ENCODE measurements around the gene TNN.

Gene TNN

GRCh38 chr1:175168782-175169181 is 101.1 kb downstream of the TNN start:
- TF ChIP-seq CEBPB (IDR thresholded peaks at IDR 0.05) (no peak), TEAD4 (IDR thresholded peaks at IDR 0.05) (no peak), ZBTB7A (IDR thresholded peaks at IDR 0.05; ENCODE audit: low read depth) (no peak), MAX (IDR thresholded peaks at IDR 0.05) (no peak), TAF1 (IDR thresholded peaks at IDR 0.05; ENCODE audit: low read depth) (no peak), TCF12 (IDR thresholded peaks at IDR 0.05; ENCODE audit: low read depth) (no peak)

- TF ChIP-seq TAF1 (IDR thresholded peaks at IDR 0.05; ENCODE audit: low read depth), result no peak
- no peak for TF ChIP-seq RAD21 (IDR thresholded peaks at IDR 0.05; ENCODE audit: low read depth)
- no peak for TF ChIP-seq EP300 (IDR thresholded peaks at IDR 0.05; ENCODE audit: borderline replicate concordance)
- no peak for TF ChIP-seq YY1 (IDR thresholded peaks at IDR 0.05; ENCODE audit: low read depth)
- no peak for TF ChIP-seq TEAD4 (IDR thresholded peaks at IDR 0.05)
- no peak for TF ChIP-seq CEBPB (IDR thresholded peaks at IDR 0.05)
- TF ChIP-seq ZBTB7A (IDR thresholded peaks at IDR 0.05; ENCODE audit: low read depth), result no peak
- TF ChIP-seq TCF12 (IDR thresholded peaks at IDR 0.05; ENCODE audit: low read depth), result no peak
- no peak for TF ChIP-seq USF1 (IDR thresholded peaks at IDR 0.05)
- TF ChIP-seq NFIC (IDR thresholded peaks at IDR 0.05), result no peak
- TF ChIP-seq CREB1 (IDR thresholded peaks at IDR 0.05; ENCODE audit: low read depth), result no peak
- no peak for TF ChIP-seq REST (IDR thresholded peaks at IDR 0.05; ENCODE audit: low read depth)
- TF ChIP-seq MAX (IDR thresholded peaks at IDR 0.05), result no peak
- TF ChIP-seq FOXM1 (IDR thresholded peaks at IDR 0.05; ENCODE audit: borderline replicate concordance, low read depth), result no peak
- no peak for TF ChIP-seq EGR1 (IDR thresholded peaks at IDR 0.05)
Measured at GRCh38 chr1:175169286-175170018, 101.8 kb downstream of the TNN start.

- TF ChIP-seq TAF1 (IDR thresholded peaks at IDR 0.05; ENCODE audit: low read depth) (no peak), ZBTB7A (IDR thresholded peaks at IDR 0.05; ENCODE audit: low read depth) (no peak), FOXM1 (IDR thresholded peaks at IDR 0.05; ENCODE audit: borderline replicate concordance, low read depth) (no peak), YY1 (IDR thresholded peaks at IDR 0.05; ENCODE audit: low read depth) (no peak), REST (IDR thresholded peaks at IDR 0.05; ENCODE audit: low read depth) (no peak), USF1 (IDR thresholded peaks at IDR 0.05) (no peak), CREB1 (IDR thresholded peaks at IDR 0.05; ENCODE audit: low read depth) (no peak), TEAD4 (IDR thresholded peaks at IDR 0.05) (no peak), RAD21 (IDR thresholded peaks at IDR 0.05; ENCODE audit: low read depth) (no peak), NFIC (IDR thresholded peaks at IDR 0.05) (no peak), MAX (IDR thresholded peaks at IDR 0.05) (no peak), TCF12 (IDR thresholded peaks at IDR 0.05; ENCODE audit: low read depth) (no peak), EP300 (IDR thresholded peaks at IDR 0.05; ENCODE audit: borderline replicate concordance) (no peak), EGR1 (IDR thresholded peaks at IDR 0.05) (no peak), CEBPB (IDR thresholded peaks at IDR 0.05) (no peak)
Measured at GRCh38 chr1:175171036-175171913, 103.6 kb downstream of the TNN start.

- TF ChIP-seq NFIC (IDR thresholded peaks at IDR 0.05), result peak; percentile 12; the same call in 1 of the 2 replicates
- no peak for TF ChIP-seq YY1 (IDR thresholded peaks at IDR 0.05; ENCODE audit: low read depth)
Measured at GRCh38 chr1:175172503-175172902, 104.9 kb downstream of the TNN start.

- TF ChIP-seq MAX (IDR thresholded peaks at IDR 0.05) (no peak), FOXM1 (IDR thresholded peaks at IDR 0.05; ENCODE audit: borderline replicate concordance, low read depth) (no peak), EP300 (IDR thresholded peaks at IDR 0.05; ENCODE audit: borderline replicate concordance) (no peak), TAF1 (IDR thresholded peaks at IDR 0.05; ENCODE audit: low read depth) (no peak), ZBTB7A (IDR thresholded peaks at IDR 0.05; ENCODE audit: low read depth) (no peak), REST (IDR thresholded peaks at IDR 0.05; ENCODE audit: low read depth) (no peak), EGR1 (IDR thresholded peaks at IDR 0.05) (no peak), CREB1 (IDR thresholded peaks at IDR 0.05; ENCODE audit: low read depth) (no peak), USF1 (IDR thresholded peaks at IDR 0.05) (no peak), RAD21 (IDR thresholded peaks at IDR 0.05; ENCODE audit: low read depth) (no peak), TEAD4 (IDR thresholded peaks at IDR 0.05) (no peak), YY1 (IDR thresholded peaks at IDR 0.05; ENCODE audit: low read depth) (no peak), CEBPB (IDR thresholded peaks at IDR 0.05) (no peak), TCF12 (IDR thresholded peaks at IDR 0.05; ENCODE audit: low read depth) (no peak), NFIC (IDR thresholded peaks at IDR 0.05) (no peak)
Measured at GRCh38 chr1:175173531-175173930, 105.9 kb downstream of the TNN start.

All from Ishikawa (cell line).